Stomach (tissue), 4 donors: ENCODE measurements around the gene MX2.

ENCODE experiments used
- CTCF ChIP-seq, 7 experiments: fragments of 450-650 bp in 4 of 7; fragments of 200-600 bp in 3 of 7; sonication (generic) in 3 of 7; IDR thresholded peaks; one replicate each; pipeline ENCODE4 v1.5.1; 2016 to 2019; ENCODE audit warnings: antibody characterized with exemption in 7 of 7, control low read depth in 2 of 7, mild to moderate bottlenecking in 1 of 7
- EP300 ChIP-seq: sonication (generic); formaldehyde crosslinking; IDR thresholded peaks from one replicate; pipeline ENCODE4 v1.6.1; 2017; ENCODE audit warnings: antibody characterized with exemption
- POLR2A ChIP-seq, 4 donors: fragments of 450-650 bp; IDR thresholded peaks; one replicate each; pipeline ENCODE4 v1.6.1; 2016; ENCODE audit warnings: antibody characterized with exemption in 4 of 4, control low read depth in 2 of 4, mild to moderate bottlenecking in 1 of 4, moderate library complexity in 1 of 4
- POLR2AphosphoS5 ChIP-seq, 3 donors: sonication (generic); formaldehyde crosslinking; IDR thresholded peaks; one replicate each; pipeline ENCODE4 v1.6.1; 2016; ENCODE audit warnings: antibody characterized with exemption in 3 of 3

GRCh38 chr21:41338455-41338854 is 23.4 kb upstream of the MX2 start:
- TF ChIP-seq POLR2A (IDR thresholded peaks at IDR 0.05) (no peak), CTCF (IDR thresholded peaks at IDR 0.05) (no peak), POLR2AphosphoS5 (IDR thresholded peaks at IDR 0.05) (no peak), EP300 (no peak)
